Activated CD8-positive, alpha-beta memory T cell treated with anti-CD3 and anti-CD28 coated beads for 36 hours (primary cell): ENCODE data around the gene RBM47. TPM values are rescaled to one million over a fixed set of nuclear protein-coding genes. Genes with fewer than 3 reads are reported as not detected.
"Not testable (repeated sequence)": the region's sequence is repeated elsewhere in the genome, so short reads cannot be mapped to it uniquely, and the experiment has no call there.

ENCODE experiments used
- CTCF ChIA-PET: fragments of 350-600 bp; sonication (Branson Sonifier 250); formaldehyde crosslinking; loops from one replicate; lab custom pipeline; 2021; ENCODE audit warnings: antibody characterized with exemption; lab: Charles Lee
- POLR2A ChIA-PET: fragments of 350-600 bp; sonication (Branson Sonifier 250); formaldehyde crosslinking; loops from one replicate; lab custom pipeline; 2021; ENCODE audit warnings: antibody characterized with exemption; lab: Charles Lee
- total RNA-seq, 2 experiments: library from RNA; stranded (reverse); gene quantifications; one replicate each; pipeline ENCODE4 v1.2.3, GENCODE V29; 2021

RBM47 gene
- total RNA-seq, 2 experiments from 2014 or later = 0.67 to 0.76 TPM

GRCh38 chr4:40407468-40407867, 222.2 kb downstream of the RBM47 start:
- POLR2A ChIA-PET, CTCF ChIA-PET: not testable (repeated sequence)

DNA sequence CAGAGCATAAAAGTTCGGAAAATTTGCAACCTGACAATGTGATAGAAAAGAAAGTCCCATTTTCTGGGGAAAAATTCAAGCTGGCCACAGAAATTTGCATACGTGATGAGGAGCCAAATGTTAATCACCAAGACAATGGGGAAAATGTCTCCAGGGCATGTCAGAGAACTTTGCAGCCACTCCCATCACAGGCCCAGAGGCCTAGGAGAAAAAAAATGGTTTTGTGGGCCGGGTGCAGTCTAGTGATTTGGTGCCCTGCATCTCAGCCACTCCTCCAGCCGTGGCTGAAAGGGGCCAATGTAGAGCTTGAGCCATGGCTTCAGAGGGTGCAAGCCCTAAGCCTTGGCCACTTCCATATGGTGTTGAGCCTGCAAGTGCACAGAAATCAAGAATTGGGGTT, 223.3 kb downstream of the RBM47 start:
- CTCF ChIA-PET = no interaction called here

GRCh38 chr4:40405193-40405592, 224.5 kb downstream of the RBM47 start:
- CTCF ChIA-PET = no interaction called here
- POLR2A ChIA-PET = no interaction called here

More for the DNA sequence above, 223.3 kb downstream of the RBM47 start:
- POLR2A ChIA-PET = no interaction called here

DNA sequence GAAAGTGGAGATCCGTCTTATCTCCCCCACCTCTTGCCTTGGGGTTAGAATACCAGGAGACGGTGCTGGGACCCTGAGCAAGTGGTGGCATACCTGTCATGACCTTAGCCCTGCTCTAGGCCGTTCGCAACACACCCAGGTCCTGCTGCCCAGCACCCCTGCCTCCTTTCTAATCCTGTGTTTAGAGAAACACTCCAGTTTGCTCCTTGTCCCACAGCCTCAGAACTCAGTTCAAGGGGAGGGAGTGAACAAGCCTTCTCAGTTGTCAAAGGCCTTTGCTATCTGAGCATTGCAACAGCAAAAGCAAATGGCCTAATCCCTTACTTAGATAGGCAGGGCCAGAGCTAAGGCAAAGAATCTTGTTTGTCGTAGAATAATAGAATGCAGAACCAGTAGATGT, 226.6 kb downstream of the RBM47 start:
- POLR2A ChIA-PET = no interaction called here

DNA sequence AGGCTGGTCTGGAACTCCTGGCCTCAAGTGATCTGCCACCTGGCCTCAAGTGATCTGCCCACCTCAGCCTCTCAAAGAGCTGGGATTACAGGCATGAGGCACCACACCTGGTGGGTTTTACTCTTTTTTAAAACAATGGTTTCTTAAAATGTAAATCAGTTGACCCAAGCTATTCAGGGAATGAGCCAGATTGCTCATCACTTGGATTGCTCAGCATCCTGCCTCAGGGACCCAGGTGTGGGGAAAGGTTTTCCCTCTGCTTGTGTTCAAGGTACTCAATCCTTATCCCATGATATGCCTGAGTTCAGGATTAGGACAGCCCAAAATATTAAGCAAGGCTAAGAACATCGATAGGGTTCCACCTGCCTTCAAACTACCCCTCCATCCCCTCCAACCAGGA, 227.1 kb downstream of the RBM47 start:
- ChIA-PET CTCF (no interaction called here), POLR2A (no interaction called here)

More for the DNA sequence above, 226.6 kb downstream of the RBM47 start:
- CTCF ChIA-PET = interaction anchor here (0.6 kb wide), 1 partner anchor 19 kb away, joined by 3 read pairs; no protein-coding TSS in a partner anchor

GRCh38 chr4:40401631-40402030, 228.0 kb downstream of the RBM47 start:
- CTCF ChIA-PET = no interaction called here

GRCh38 chr4:40401096-40401495, 228.6 kb downstream of the RBM47 start:
- CTCF ChIA-PET = no interaction called here
- POLR2A ChIA-PET = no interaction called here

More at GRCh38 chr4:40401631-40402030, 228.0 kb downstream of the RBM47 start:
- POLR2A ChIA-PET = interaction anchor here (0.6 kb wide), 1 partner anchor 83 kb away, joined by 3 read pairs; no protein-coding TSS in a partner anchor

DNA sequence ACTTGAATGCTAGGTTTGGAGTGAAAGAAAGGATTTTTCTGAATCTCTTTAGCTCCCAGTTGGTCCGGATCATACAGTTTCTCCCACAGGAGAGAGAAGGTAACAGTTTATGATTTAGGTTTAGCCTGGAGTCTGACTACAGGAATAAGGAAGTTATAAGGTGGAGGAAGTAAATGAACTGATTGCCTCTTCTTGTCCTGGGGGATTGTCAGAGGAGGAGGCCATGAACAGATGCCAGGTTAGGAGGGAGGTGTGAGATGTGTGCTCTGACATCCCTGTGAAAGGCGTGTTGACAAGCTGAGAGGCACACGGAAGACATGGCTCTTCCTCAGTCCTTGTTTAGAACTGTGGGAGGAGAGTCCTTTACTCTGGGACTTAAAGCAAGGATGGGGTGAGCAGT, 230.1 kb downstream of the RBM47 start:
- CTCF ChIA-PET = no interaction called here
- POLR2A ChIA-PET = no interaction called here

- ChIA-PET POLR2A (no interaction called here), CTCF (no interaction called here)
Observed at GRCh38 chr4:40395908-40396793, 233.5 kb downstream of the RBM47 start.

- ChIA-PET POLR2A (no interaction called here), CTCF (no interaction called here)
Observed at GRCh38 chr4:40395166-40395900, 234.3 kb downstream of the RBM47 start.

DNA sequence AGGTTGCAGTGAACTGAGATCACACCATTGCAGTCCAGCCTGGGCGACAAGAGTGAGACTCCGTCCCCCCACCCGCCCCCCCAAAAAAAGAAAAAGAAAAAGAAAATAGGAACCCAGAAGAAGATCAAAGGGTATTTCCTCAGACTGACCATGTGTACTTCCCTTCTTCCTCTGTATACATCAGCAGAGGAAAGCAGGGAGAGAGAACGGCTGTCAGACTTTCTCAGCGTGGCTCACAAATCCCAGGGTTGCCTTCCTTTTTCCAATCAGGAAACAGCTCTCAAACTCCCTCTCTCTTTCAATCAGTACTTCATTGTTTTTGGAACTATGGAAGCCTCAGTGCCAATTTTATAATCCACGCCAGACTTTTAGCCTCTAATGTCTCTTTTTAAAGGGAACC, 235.4 kb downstream of the RBM47 start:
- CTCF ChIA-PET = interaction anchor here (0.9 kb wide), 1 partner anchor 60 kb away, joined by 3 read pairs; no protein-coding TSS in a partner anchor
- POLR2A ChIA-PET = no interaction called here

DNA sequence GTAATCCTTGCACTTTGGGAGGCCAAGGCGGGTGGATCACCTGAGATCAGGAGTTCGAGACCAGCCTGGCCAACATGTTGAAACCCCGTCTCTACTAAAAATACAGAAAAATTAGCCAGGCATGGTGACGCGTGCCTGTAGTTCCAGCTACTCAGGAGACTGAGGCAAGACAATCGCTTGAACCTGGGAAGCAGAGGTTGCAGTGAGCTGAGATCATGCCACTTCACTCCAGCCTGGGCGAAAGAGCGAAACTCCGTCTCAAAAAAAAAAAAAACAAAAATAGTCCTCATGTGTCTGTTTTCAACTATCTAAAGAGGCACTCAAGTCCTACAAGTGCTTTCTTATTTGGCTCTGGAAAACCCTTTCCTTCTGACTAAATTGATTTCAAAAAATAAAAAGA, 237.4 kb downstream of the RBM47 start:
- CTCF ChIA-PET, POLR2A ChIA-PET: not testable (repeated sequence)

DNA sequence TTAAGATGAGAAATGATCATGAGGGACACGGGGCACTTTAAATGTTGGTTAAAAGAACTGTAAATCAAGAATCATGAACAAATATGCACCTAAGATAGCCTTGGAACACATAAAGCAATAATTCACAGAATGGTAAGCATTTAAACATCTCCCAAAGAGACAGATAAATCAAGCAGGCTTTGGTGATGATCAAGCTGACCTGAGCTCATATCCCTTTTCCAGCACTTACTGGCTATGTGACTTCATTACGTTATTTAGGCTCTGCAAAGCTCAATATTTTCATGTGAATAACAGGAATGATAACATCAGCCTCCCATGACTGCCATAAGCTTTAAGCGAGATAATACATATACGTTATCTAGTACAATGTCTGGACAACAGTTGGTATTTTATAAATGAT, 239.7 kb downstream of the RBM47 start:
- ChIA-PET CTCF (interaction anchor here (0.5 kb wide), 1 partner anchor 73 kb away, joined by 3 read pairs; no protein-coding TSS in a partner anchor), POLR2A (no interaction called here)

- CTCF ChIA-PET = no interaction called here
- POLR2A ChIA-PET = no interaction called here
Observed at GRCh38 chr4:40388239-40388638, 241.4 kb downstream of the RBM47 start.

GRCh38 chr4:40380647-40381046, 249.0 kb downstream of the RBM47 start:
- ChIA-PET CTCF (no interaction called here), POLR2A (no interaction called here)

GRCh38 chr4:40379248-40379647, 250.4 kb downstream of the RBM47 start:
- ChIA-PET POLR2A (no interaction called here), CTCF (no interaction called here)

- ChIA-PET CTCF (no interaction called here), POLR2A (no interaction called here)
Observed at GRCh38 chr4:40378619-40379018, 251.0 kb downstream of the RBM47 start.

- CTCF ChIA-PET = no interaction called here
- POLR2A ChIA-PET = no interaction called here
Observed at GRCh38 chr4:40377512-40378365, 251.9 kb downstream of the RBM47 start.

DNA sequence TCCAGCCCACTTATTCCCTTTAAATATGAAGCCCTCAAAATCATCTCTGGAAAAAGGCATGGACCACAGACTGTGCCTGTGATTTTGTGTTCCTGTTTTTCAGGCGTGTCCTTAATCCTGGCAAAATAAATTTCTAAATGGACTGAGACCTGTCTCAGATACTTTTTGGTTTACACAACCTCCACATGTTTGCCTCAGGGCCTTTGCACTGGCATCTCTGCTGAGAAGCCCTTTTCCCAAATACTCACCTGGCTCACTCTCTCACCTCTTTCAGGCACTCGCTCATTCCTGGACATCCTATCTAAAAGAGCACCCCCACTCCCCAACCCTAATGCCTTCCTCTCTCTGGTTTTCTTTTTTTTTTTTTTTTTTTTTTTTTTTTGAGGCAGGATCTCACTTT, 254.0 kb downstream of the RBM47 start:
- POLR2A ChIA-PET = no interaction called here
- CTCF ChIA-PET = no interaction called here
